Thoracic aorta (tissue), 2 donors: ENCODE measurements around the gene SPPL3. TPM values are rescaled to one million over a fixed set of nuclear protein-coding genes. Genes with fewer than 3 reads are reported as not detected.

Source experiments
- ATAC-seq: fragments of 150-250 bp; one replicate; pipeline ENCODE4 v1.8.0; 2017; ENCODE audit warnings: low read depth; ENCODE audit not compliant: insufficient number of reproducible peaks, low FRiP score
- DNase-seq: peaks from one replicate; pipeline ENCODE4 v3.0.0-alpha.2; 2020; ENCODE audit warnings: low spot score
- H3K27ac ChIP-seq, 2 donors: fragments of 200-600 bp; sonication (generic); 1 replicate in 1 of 2; 2 replicates in 1 of 2; pipeline ENCODE4 v1.5.1; 2016; ENCODE audit warnings: mild to moderate bottlenecking in 2 of 2, moderate library complexity in 2 of 2
- H3K27me3 ChIP-seq: fragments of 200-600 bp; sonication (generic); replicated peaks from 2 replicates; pipeline ENCODE4 v1.6.0; 2016; ENCODE audit warnings: mild to moderate bottlenecking; ENCODE audit not compliant: insufficient read depth
- H3K36me3 ChIP-seq: fragments of 200-600 bp; sonication (generic); one replicate; pipeline ENCODE4 v1.5.1; 2016
- H3K4me1 ChIP-seq, 2 donors: fragments of 200-600 bp; sonication (generic); 1 replicate in 1 of 2; 2 replicates in 1 of 2; pipeline versions ENCODE4 v1.5.1 to v1.6.0; 2016; ENCODE audit warnings: low read depth in 2 of 2, mild to moderate bottlenecking in 1 of 2; ENCODE audit not compliant: control insufficient read depth in 1 of 2
- H3K4me3 ChIP-seq: fragments of 200-600 bp; sonication (generic); 2 replicates; pipeline ENCODE4 v1.5.1; 2016; ENCODE audit warnings: mild to moderate bottlenecking
- H3K9me3 ChIP-seq: fragments of 200-600 bp; sonication (generic); 2 replicates; pipeline ENCODE4 v1.5.1; 2016
- total RNA-seq, 2 donors: library from RNA; depleted of rRNA; stranded (reverse); fragments of >200 nt; gene quantifications; one replicate each; pipeline versions ENCODE4 v1.1.0 to v1.2.3, GENCODE V29; 2016
- TF ChIP-seq, protein P1 (sequence below): fragments of 200-600 bp; sonication (generic); IDR thresholded peaks from one replicate; pipeline ENCODE4 v1.5.1; 2019; ENCODE audit warnings: antibody characterized with exemption

The SPPL3 gene
- total RNA-seq, 2 donors from 2014 or later = 23.7 to 24.8 TPM

DNA sequence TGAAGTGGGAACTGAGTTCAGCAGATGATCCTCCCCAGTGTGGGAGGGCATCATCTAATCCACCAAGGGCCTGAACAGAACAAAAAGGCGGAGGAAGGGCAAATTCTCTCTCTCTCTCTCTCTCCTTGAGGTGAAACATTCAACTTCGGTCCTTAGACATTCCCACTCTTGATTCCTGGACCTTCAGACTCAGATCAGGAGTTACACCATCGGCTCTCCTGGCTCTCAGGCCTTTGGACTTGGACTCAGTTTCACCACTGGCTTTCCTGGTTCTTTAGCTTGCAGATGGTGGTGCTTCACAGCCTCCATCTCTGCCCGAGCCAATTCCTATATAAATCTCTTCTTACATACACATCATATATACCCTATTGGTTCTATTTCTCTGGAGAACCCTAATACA lies 73.2 kb downstream of the SPPL3 start:
- no peak for ATAC-seq
- DNase-seq = no peak
- Histone ChIP-seq H3K4me3 (no peak overlapping the region), H3K36me3 (no peaks in the 10 kb centered on the region), H3K9me3 (no peaks in the 10 kb centered on the region), H3K27ac (no peak overlapping the region), H3K27me3 (no peaks in the 10 kb centered on the region), H3K4me1 (peaks cover 35 to 71% of the 10 kb centered on the region in 2 donors)
- TF ChIP-seq, protein P1, sequence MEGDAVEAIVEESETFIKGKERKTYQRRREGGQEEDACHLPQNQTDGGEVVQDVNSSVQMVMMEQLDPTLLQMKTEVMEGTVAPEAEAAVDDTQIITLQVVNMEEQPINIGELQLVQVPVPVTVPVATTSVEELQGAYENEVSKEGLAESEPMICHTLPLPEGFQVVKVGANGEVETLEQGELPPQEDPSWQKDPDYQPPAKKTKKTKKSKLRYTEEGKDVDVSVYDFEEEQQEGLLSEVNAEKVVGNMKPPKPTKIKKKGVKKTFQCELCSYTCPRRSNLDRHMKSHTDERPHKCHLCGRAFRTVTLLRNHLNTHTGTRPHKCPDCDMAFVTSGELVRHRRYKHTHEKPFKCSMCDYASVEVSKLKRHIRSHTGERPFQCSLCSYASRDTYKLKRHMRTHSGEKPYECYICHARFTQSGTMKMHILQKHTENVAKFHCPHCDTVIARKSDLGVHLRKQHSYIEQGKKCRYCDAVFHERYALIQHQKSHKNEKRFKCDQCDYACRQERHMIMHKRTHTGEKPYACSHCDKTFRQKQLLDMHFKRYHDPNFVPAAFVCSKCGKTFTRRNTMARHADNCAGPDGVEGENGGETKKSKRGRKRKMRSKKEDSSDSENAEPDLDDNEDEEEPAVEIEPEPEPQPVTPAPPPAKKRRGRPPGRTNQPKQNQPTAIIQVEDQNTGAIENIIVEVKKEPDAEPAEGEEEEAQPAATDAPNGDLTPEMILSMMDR = no peak

DNA sequence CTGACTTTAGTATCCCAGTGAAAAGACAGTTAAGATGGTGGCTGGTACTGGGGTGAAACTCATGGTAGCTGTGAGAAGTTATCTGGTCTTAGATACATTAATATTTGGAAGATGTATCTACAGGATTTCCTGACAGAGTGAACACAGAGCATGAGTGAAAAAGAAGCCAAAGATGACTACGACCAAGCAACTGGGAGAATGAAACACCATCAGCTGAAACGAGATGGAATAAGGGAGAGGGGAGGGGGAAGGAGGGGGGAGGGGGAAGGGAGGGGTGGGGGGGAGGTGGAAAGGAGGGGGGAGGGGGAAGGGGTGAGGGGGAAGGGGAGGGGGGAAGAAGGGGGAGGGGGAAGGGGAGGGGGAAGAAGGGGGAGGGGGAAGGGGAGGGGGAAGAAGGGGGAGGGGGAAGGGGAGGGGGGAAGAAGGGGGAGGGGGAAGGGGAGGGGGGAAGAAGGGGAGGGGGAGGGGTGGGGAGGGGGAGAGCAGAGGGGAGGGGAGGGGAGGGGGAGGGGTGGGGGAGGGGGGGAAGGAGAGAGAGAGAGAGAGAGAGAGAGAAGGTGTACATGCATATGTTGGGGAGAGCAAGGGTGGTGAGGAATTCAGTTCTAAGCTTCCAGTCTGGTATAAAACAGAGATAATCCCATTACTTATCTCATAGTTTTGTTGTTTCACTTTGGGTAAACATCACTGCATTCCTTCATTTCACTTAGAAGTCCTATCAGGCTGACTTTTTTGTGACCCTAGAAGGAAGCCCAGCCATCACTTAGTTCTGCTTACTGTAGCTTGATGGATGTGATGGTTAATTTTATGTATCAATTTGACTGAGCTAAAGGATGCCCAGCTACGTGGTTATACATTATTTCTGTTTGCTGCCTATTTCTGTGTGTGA lies 73.9 kb downstream of the SPPL3 start:
- ATAC-seq (no peak), DNase-seq (no peak)
- Histone ChIP-seq H3K27ac (no peak overlapping the region), H3K27me3 (no peaks in the 10 kb centered on the region), H3K36me3 (no peaks in the 10 kb centered on the region), H3K9me3 (no peaks in the 10 kb centered on the region), H3K4me1 (peaks cover 34 to 64% of the 10 kb centered on the region in 2 donors), H3K4me3 (no peak overlapping the region)
- TF ChIP-seq, protein P1 = no peak

DNA sequence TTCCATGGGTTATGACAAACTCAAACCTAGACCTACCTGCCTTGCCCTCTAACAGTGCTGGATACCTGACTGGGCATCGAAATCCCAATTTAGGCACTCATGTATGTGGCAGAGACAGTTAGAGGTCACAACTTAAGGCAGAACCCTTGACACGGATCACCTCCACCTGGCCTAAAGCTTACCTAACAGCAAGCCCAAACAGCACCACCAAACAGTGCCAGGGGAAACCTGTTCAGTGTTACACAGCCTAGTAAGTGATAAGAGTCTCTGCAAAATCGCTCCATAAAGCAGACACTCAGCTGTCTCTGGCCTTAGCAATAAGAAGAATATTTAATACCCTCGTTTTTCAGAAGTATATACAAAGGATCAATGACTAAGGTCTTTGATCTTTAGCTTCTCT lies 77.8 kb downstream of the SPPL3 start:
- TF ChIP-seq, protein P1 = no peak
- H3K4me1 ChIP-seq = peaks cover 8 to 27% of the 10 kb centered on the region in 2 donors

DNA sequence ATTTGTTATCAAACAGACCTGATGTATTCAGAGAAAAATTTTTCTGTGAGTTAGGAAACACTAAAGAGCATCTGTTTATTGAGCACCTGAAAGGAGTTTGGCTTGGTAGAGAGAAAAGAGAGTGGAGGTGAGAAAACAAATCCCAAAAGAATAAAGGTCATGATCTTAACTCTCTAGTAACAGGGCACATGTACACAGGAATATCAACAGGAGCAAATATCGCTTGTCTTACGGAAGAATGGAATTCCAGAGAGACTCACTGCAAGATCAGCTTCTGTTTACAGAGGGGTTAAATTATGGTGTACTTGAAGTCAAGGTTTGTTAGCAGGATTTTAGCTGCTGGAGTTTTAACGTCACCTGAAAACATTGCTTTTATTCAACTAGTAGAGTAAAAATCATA lies 78.8 kb downstream of the SPPL3 start:
- Histone ChIP-seq H3K4me3 (no peak overlapping the region), H3K9me3 (no peaks in the 10 kb centered on the region), H3K4me1 (peaks cover 5 to 20% of the 10 kb centered on the region in 2 donors), H3K27ac (no peak overlapping the region), H3K27me3 (no peaks in the 10 kb centered on the region), H3K36me3 (no peaks in the 10 kb centered on the region)
- DNase-seq (no peak), ATAC-seq (no peak)
- TF ChIP-seq, protein P1 = no peak

More for the DNA sequence above, 77.8 kb downstream of the SPPL3 start:
- H3K27me3 ChIP-seq = no peaks in the 10 kb centered on the region
- no peak for ATAC-seq
- H3K4me3 ChIP-seq = no peak overlapping the region
- H3K36me3 ChIP-seq = no peaks in the 10 kb centered on the region
- H3K9me3 ChIP-seq = no peaks in the 10 kb centered on the region
- no peak overlapping the region for H3K27ac ChIP-seq
- DNase-seq = no peak

DNA sequence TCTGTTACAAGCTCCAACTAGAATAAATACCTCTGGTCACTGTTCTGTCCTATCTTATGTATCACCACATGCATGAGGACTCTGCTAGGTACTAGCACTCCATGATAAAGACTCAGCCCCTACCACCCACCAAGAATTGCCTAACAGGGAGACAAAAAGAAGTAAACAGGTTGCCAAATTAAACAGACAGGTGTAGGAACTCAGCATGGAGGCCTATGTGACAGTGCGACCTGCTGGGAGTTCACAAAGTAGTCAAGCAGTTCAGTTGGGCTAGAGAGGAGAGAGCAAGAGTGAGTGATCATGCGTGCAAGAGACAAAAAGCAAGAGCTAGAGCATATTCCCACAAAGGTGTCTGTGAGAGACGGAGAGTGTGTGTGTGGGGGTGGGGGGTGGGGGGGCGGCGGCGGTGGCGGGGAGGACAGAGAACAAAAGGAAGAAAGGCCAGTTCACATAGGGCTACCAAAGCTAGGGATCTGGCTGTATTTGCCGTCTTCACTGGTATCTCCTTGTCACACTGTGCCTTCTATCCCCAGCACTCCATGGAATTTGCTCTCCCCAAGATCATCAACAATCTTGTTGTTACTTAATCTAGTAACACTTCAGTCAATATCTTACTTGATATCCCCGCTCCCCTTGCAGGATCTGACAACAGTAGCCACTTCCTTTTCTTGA lies 81.2 kb downstream of the SPPL3 start:
- Histone ChIP-seq H3K4me3 (no peak overlapping the region), H3K36me3 (no peaks in the 10 kb centered on the region), H3K4me1 (peaks cover 2 to 7% of the 10 kb centered on the region in 2 donors), H3K27me3 (no peaks in the 10 kb centered on the region), H3K27ac (no peak overlapping the region), H3K9me3 (no peaks in the 10 kb centered on the region)
- no peak for DNase-seq
- TF ChIP-seq, protein P1 = no peak
- no peak for ATAC-seq
